ENCODE measurements around the gene CD7.

GRCh38 chr17:82366749-82367148 lies 49.3 kb upstream of the CD7 start:
- no peak for TF ChIP-seq POLR2AphosphoS5 (IDR thresholded peaks at IDR 0.05; ENCODE audit: low read depth, low read length)
- TF ChIP-seq POLR2A (IDR thresholded peaks at IDR 0.05; ENCODE audit: low read depth, low read length): no peak
- no peak for TF ChIP-seq SPI1 (IDR thresholded peaks at IDR 0.05; ENCODE audit: low read depth, low read length)
- no peak for TF ChIP-seq TAF1 (IDR thresholded peaks at IDR 0.05; ENCODE audit: low read depth, low read length)
- TF ChIP-seq POU2F2 (IDR thresholded peaks at IDR 0.05; ENCODE audit: low read depth, low read length): no peak
- TF ChIP-seq PAX5 (IDR thresholded peaks at IDR 0.05; ENCODE audit: insufficient read depth, low read length, severe bottlenecking): no peak

Data from GM12891 (cell line).